ENCODE measurements around the gene MEIS3.

Gene MEIS3

GRCh38 chr19:47430041-47430802 lies 10.9 kb upstream of the MEIS3 start:
- Histone ChIP-seq H3K27ac (ENCODE audit: low read length) (no peak overlapping the region), H3K79me2 (ENCODE audit: low read length) (no peaks in the 10 kb centered on the region), H3K36me3 (replicated peaks; ENCODE audit: insufficient read depth, low read length) (no peaks in the 10 kb centered on the region), H3K9me3 (replicated peaks; ENCODE audit: insufficient read depth, low read length) (no peaks in the 10 kb centered on the region), H3K4me1 (ENCODE audit: low read length) (peaks cover 19% of the 10 kb centered on the region), H3K27me3 (replicated peaks; ENCODE audit: insufficient read depth, low read length) (peaks cover 60% of the 10 kb centered on the region), H3K9ac (ENCODE audit: low read length) (no peak overlapping the region), H3K9me2 (replicated peaks; ENCODE audit: insufficient read depth, low read length) (no peaks in the 10 kb centered on the region), H3F3A (ENCODE audit: insufficient read depth, low read length) (peaks cover 12% of the 10 kb centered on the region), H3K4me2 (ENCODE audit: low read depth, low read length) (no peak overlapping the region), H4K20me1 (ENCODE audit: insufficient read depth, low read length) (no peaks in the 10 kb centered on the region), H3K4me3 (ENCODE audit: low read length) (no peak overlapping the region), H2AFZ (ENCODE audit: low read length) (no peak overlapping the region)
- TF ChIP-seq CTCF (IDR thresholded peaks at IDR 0.05; ENCODE audit: low read length) = no peak
- no peak for TF ChIP-seq EZH2phosphoT487 (IDR thresholded peaks at IDR 0.05; ENCODE audit: low read length)
- TF ChIP-seq EZH2 (optimal IDR thresholded peaks at IDR 0.05; ENCODE audit: low read depth, low read length) = no peak
- DNase-seq = no peak

GRCh38 chr19:47429140-47429793 lies 9.9 kb upstream of the MEIS3 start:
- no peak overlapping the region for H3K27ac ChIP-seq (ENCODE audit: low read length)
- no peak overlapping the region for H2AFZ ChIP-seq (ENCODE audit: low read length)
- no peaks in the 10 kb centered on the region for H3K79me2 ChIP-seq (ENCODE audit: low read length)
- no peaks in the 10 kb centered on the region for H4K20me1 ChIP-seq (ENCODE audit: insufficient read depth, low read length)
- no peaks in the 10 kb centered on the region for H3K9me2 ChIP-seq (replicated peaks; ENCODE audit: insufficient read depth, low read length)
- peaks cover 9% of the 10 kb centered on the region for H3F3A ChIP-seq (ENCODE audit: insufficient read depth, low read length)
- H3K27me3 ChIP-seq (replicated peaks; ENCODE audit: insufficient read depth, low read length) = peaks cover 63% of the 10 kb centered on the region
- no peak for DNase-seq
- no peak overlapping the region for H3K9ac ChIP-seq (ENCODE audit: low read length)
- H3K4me1 ChIP-seq (ENCODE audit: low read length) = peaks cover 15% of the 10 kb centered on the region
- H3K36me3 ChIP-seq (replicated peaks; ENCODE audit: insufficient read depth, low read length) = no peaks in the 10 kb centered on the region
- no peak overlapping the region for H3K4me3 ChIP-seq (ENCODE audit: low read length)
- no peak overlapping the region for H3K4me2 ChIP-seq (ENCODE audit: low read depth, low read length)
- TF ChIP-seq CTCF (IDR thresholded peaks at IDR 0.05; ENCODE audit: low read length) (no peak), EZH2 (optimal IDR thresholded peaks at IDR 0.05; ENCODE audit: low read depth, low read length) (no peak), EZH2phosphoT487 (IDR thresholded peaks at IDR 0.05; ENCODE audit: low read length) (no peak)
- no peaks in the 10 kb centered on the region for H3K9me3 ChIP-seq (replicated peaks; ENCODE audit: insufficient read depth, low read length)

- peak overlapping the region; percentile 38 for H3K4me3 ChIP-seq (ENCODE audit: low read length)
- TF ChIP-seq CTCF (IDR thresholded peaks at IDR 0.05; ENCODE audit: low read length) = no peak
- TF ChIP-seq EZH2phosphoT487 (IDR thresholded peaks at IDR 0.05; ENCODE audit: low read length) = no peak
- no peak for TF ChIP-seq EZH2 (optimal IDR thresholded peaks at IDR 0.05; ENCODE audit: low read depth, low read length)
- no peak overlapping the region for H2AFZ ChIP-seq (ENCODE audit: low read length)
- H3K9me2 ChIP-seq (replicated peaks; ENCODE audit: insufficient read depth, low read length) = no peaks in the 10 kb centered on the region
- H3K4me2 ChIP-seq (ENCODE audit: low read depth, low read length) = peak overlapping the region; percentile 81
- no peak overlapping the region for H3K9ac ChIP-seq (ENCODE audit: low read length)
- no peaks in the 10 kb centered on the region for H4K20me1 ChIP-seq (ENCODE audit: insufficient read depth, low read length)
- peak; percentile 72 for DNase-seq
- no peak overlapping the region for H3K27ac ChIP-seq (ENCODE audit: low read length)
- H3F3A ChIP-seq (ENCODE audit: insufficient read depth, low read length) = peaks cover 9% of the 10 kb centered on the region
- peaks cover 15% of the 10 kb centered on the region for H3K4me1 ChIP-seq (ENCODE audit: low read length)
- H3K27me3 ChIP-seq (replicated peaks; ENCODE audit: insufficient read depth, low read length) = peaks cover 69% of the 10 kb centered on the region
- no peaks in the 10 kb centered on the region for H3K9me3 ChIP-seq (replicated peaks; ENCODE audit: insufficient read depth, low read length)
- no peaks in the 10 kb centered on the region for H3K79me2 ChIP-seq (ENCODE audit: low read length)
- H3K36me3 ChIP-seq (replicated peaks; ENCODE audit: insufficient read depth, low read length) = no peaks in the 10 kb centered on the region
Measured at GRCh38 chr19:47428177-47428894, 9.0 kb upstream of the MEIS3 start.
